ENCODE measurements around the gene CCL2. TPM values are rescaled to one million over a fixed set of nuclear protein-coding genes. Genes with fewer than 3 reads are reported as not detected.

The CCL2 gene
- total RNA-seq: 6.1 and 30.5 TPM in 2 replicates

GRCh38 chr17:34254651-34255380 lies at the start of gene CCL2:
CCL2 (plus strand) TSS chr17:34255285; CDS start chr17:34255350, 65 bp downstream.

GRCh38 chr17:34269969-34270368 lies 14.9 kb downstream of the CCL2 start, which contains the start of gene CCL7:
CCL7 (plus strand) TSS chr17:34270221; CDS start chr17:34270291, 70 bp downstream.

DNA sequence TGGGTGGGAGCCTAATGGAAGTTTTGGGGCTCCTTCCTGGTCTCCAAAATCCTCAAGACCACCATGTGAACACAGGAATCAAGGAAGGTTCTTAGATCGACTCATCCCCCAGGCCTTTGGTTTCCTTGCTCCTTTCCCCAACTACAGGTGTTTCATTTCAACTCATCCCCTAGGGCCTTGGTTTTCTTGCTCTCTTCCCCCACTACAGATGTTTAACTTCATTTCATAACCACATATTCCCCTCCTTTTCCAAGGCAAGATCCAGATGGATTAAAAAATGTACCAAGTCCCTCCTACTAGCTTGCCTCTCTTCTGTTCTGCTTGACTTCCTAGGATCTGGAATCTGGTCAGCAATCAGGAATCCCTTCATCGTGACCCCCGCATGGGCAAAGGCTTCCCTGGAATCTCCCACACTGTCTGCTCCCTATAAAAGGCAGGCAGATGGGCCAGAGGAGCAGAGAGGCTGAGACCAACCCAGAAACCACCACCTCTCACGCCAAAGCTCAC lies 30.3 kb downstream of the CCL2 start, which contains the start of gene CCL11:
CCL11 (plus strand) TSS at position 457 of the 507 bp plus-strand sequence. CDS start 67 bp downstream, outside the sequence.

Other genes with a start within 250 kb of the CCL2 start
- gene CCL7, start 14.9 kb downstream of the CCL2 start, total RNA-seq: 0.39 and 2.2 TPM in 2 replicates
- not detected in 2 replicates for gene CCL11, start 30.5 kb downstream of the CCL2 start, total RNA-seq
- not detected in 2 replicates for gene CCL8, start 64.2 kb downstream of the CCL2 start, total RNA-seq
- not detected in 2 replicates for gene CCL13, start 101.2 kb downstream of the CCL2 start, total RNA-seq
- gene CCL1, start 107.9 kb downstream of the CCL2 start, total RNA-seq: not detected in 2 replicates